ENCODE measurements around the gene NTM.

Gene NTM

DNA sequence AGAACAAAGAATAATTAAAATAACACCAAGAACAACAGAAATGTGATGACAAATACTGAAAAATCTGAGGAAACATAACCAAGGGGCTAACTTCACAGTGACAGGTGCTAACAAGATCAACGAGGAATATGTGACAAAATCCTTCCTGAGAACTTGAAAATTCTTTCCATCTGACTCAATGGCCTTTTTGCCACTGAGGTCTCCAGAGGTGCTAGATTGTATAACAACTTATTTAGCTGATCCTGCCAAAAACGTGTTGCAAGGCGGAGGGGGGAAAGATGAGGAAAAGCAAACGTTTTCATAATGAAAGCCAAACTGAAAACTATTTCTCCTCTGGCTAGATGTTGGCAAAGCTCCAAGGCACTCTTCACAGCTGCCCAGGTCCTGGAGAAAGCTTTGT lies 364.5 kb downstream of the NTM start:
- Histone ChIP-seq H3K27me3 (ENCODE audit: control insufficient read depth, insufficient read depth, low read length) (peaks cover 15% of the 10 kb centered on the region), H3K36me3 (ENCODE audit: insufficient read depth, low read length) (no peaks in the 10 kb centered on the region), H3K4me3 (ENCODE audit: low read length) (no peak overlapping the region), H3K4me1 (ENCODE audit: control insufficient read depth, insufficient read depth, low read length) (no peaks in the 10 kb centered on the region), H3K9ac (ENCODE audit: low read depth, low read length) (no peak overlapping the region), H3K4me2 (ENCODE audit: low read length) (no peak overlapping the region), H3K9me3 (replicated peaks; ENCODE audit: low read length) (no peaks in the 10 kb centered on the region)

- no peak overlapping the region for H3K4me3 ChIP-seq (ENCODE audit: low read length)
- H3K27me3 ChIP-seq (ENCODE audit: control insufficient read depth, insufficient read depth, low read length), result peaks cover 5% of the 10 kb centered on the region
- H3K9me3 ChIP-seq (replicated peaks; ENCODE audit: low read length), result no peaks in the 10 kb centered on the region
- no peaks in the 10 kb centered on the region for H3K4me1 ChIP-seq (ENCODE audit: control insufficient read depth, insufficient read depth, low read length)
- no peaks in the 10 kb centered on the region for H3K36me3 ChIP-seq (ENCODE audit: insufficient read depth, low read length)
- no peak overlapping the region for H3K4me2 ChIP-seq (ENCODE audit: low read length)
- H3K9ac ChIP-seq (ENCODE audit: low read depth, low read length), result no peak overlapping the region
Measured at GRCh38 chr11:131737357-131737756, 366.9 kb downstream of the NTM start.

DNA sequence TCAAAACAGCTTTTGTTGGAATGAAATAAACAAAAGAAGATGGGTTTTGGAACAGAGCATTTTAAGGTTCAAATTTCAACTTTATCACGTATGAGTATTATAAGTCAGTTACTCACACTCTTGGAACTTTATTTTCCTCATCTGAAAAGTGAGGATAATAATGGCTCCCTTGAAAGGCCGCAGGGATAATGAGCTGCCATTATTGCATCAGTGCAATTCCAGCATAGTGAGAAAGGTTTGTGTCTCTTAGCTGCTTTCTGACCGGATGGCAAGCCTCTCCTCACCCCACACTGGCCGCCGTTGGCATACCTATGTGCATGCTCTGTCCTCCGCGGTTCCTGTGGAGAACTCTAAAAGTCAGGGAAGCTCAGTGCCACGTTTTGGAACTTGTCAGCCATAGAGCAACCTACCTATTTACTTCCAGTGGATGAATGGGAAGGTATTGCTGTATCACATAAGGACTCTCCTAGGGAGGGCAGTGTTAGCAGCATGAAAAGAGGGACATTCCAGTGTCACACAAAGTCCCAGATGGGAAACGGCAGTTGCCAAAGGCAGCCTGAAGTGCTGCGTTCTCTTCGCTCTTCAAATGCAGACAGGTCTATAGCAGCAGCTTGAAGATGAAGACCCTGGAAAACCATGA lies 368.9 kb downstream of the NTM start:
- Histone ChIP-seq H3K27me3 (ENCODE audit: control insufficient read depth, insufficient read depth, low read length) (peaks cover 3% of the 10 kb centered on the region), H3K4me1 (ENCODE audit: control insufficient read depth, insufficient read depth, low read length) (no peaks in the 10 kb centered on the region), H3K9me3 (replicated peaks; ENCODE audit: low read length) (no peaks in the 10 kb centered on the region), H3K4me3 (ENCODE audit: low read length) (no peak overlapping the region), H3K36me3 (ENCODE audit: insufficient read depth, low read length) (no peaks in the 10 kb centered on the region), H3K9ac (ENCODE audit: low read depth, low read length) (no peak overlapping the region), H3K4me2 (ENCODE audit: low read length) (no peak overlapping the region)

DNA sequence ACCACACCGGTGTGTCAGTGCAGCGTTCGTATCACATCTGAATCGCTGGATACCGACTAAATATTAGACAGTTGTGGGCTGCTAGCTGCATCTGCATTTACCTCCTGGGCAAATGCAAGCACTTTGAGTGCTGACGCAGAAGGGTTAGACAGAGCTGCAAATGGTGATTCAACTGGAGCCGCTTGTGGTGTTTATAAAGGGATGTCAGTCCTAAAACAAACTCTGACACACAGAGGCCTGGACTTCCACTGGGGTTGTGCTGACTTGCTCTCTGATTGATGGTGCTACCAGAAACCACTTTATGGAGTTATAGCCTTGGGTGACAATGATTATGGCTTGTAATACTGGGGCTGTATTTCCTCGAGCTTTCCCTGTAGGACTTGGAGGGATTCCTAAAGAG lies 374.4 kb downstream of the NTM start:
- H3K36me3 ChIP-seq (ENCODE audit: insufficient read depth, low read length), result no peaks in the 10 kb centered on the region
- no peaks in the 10 kb centered on the region for H3K9me3 ChIP-seq (replicated peaks; ENCODE audit: low read length)
- no peaks in the 10 kb centered on the region for H3K27me3 ChIP-seq (ENCODE audit: control insufficient read depth, insufficient read depth, low read length)
- peak overlapping the region; percentile 6 for H3K9ac ChIP-seq (ENCODE audit: low read depth, low read length)
- H3K4me2 ChIP-seq (ENCODE audit: low read length), result peak overlapping the region; percentile 21
- peaks cover 36% of the 10 kb centered on the region for H3K4me1 ChIP-seq (ENCODE audit: control insufficient read depth, insufficient read depth, low read length)
- no peak overlapping the region for H3K4me3 ChIP-seq (ENCODE audit: low read length)

- H3K9ac ChIP-seq (ENCODE audit: low read depth, low read length), result peak overlapping the region; percentile 9
- peaks cover 42% of the 10 kb centered on the region for H3K4me1 ChIP-seq (ENCODE audit: control insufficient read depth, insufficient read depth, low read length)
- H3K36me3 ChIP-seq (ENCODE audit: insufficient read depth, low read length), result no peaks in the 10 kb centered on the region
Measured at GRCh38 chr11:131745405-131745804, 375.0 kb downstream of the NTM start.

GRCh38 chr11:131746201-131746600 lies 375.8 kb downstream of the NTM start:
- H3K27me3 ChIP-seq (ENCODE audit: control insufficient read depth, insufficient read depth, low read length), result no peaks in the 10 kb centered on the region
- no peak overlapping the region for H3K9ac ChIP-seq (ENCODE audit: low read depth, low read length)
- no peaks in the 10 kb centered on the region for H3K36me3 ChIP-seq (ENCODE audit: insufficient read depth, low read length)
- H3K4me3 ChIP-seq (ENCODE audit: low read length), result no peak overlapping the region
- no peak overlapping the region for H3K4me2 ChIP-seq (ENCODE audit: low read length)
- H3K4me1 ChIP-seq (ENCODE audit: control insufficient read depth, insufficient read depth, low read length), result peaks cover 44% of the 10 kb centered on the region
- H3K9me3 ChIP-seq (replicated peaks; ENCODE audit: low read length), result no peaks in the 10 kb centered on the region

More at GRCh38 chr11:131745405-131745804, 375.0 kb downstream of the NTM start:
- H3K4me3 ChIP-seq (ENCODE audit: low read length), result no peak overlapping the region
- peak overlapping the region; percentile 21 for H3K4me2 ChIP-seq (ENCODE audit: low read length)
- H3K27me3 ChIP-seq (ENCODE audit: control insufficient read depth, insufficient read depth, low read length), result no peaks in the 10 kb centered on the region
- no peaks in the 10 kb centered on the region for H3K9me3 ChIP-seq (replicated peaks; ENCODE audit: low read length)

GRCh38 chr11:131748151-131749050 lies 378.0 kb downstream of the NTM start:
- Histone ChIP-seq H3K9me3 (replicated peaks; ENCODE audit: low read length) (no peaks in the 10 kb centered on the region), H3K9ac (ENCODE audit: low read depth, low read length) (peak overlapping the region; percentile 78), H3K4me2 (ENCODE audit: low read length) (peak overlapping the region; percentile 69), H3K27me3 (ENCODE audit: control insufficient read depth, insufficient read depth, low read length) (no peaks in the 10 kb centered on the region), H3K36me3 (ENCODE audit: insufficient read depth, low read length) (no peaks in the 10 kb centered on the region), H3K4me1 (ENCODE audit: control insufficient read depth, insufficient read depth, low read length) (peaks cover 44% of the 10 kb centered on the region), H3K4me3 (ENCODE audit: low read length) (peak overlapping the region; percentile 20)

- Histone ChIP-seq H3K36me3 (ENCODE audit: insufficient read depth, low read length) (no peaks in the 10 kb centered on the region), H3K9me3 (replicated peaks; ENCODE audit: low read length) (no peaks in the 10 kb centered on the region), H3K27me3 (ENCODE audit: control insufficient read depth, insufficient read depth, low read length) (no peaks in the 10 kb centered on the region), H3K4me1 (ENCODE audit: control insufficient read depth, insufficient read depth, low read length) (peaks cover 44% of the 10 kb centered on the region), H3K4me2 (ENCODE audit: low read length) (peak overlapping the region; percentile 69), H3K9ac (ENCODE audit: low read depth, low read length) (peak overlapping the region; percentile 78), H3K4me3 (ENCODE audit: low read length) (no peak overlapping the region)
Measured at GRCh38 chr11:131749101-131749500, 378.7 kb downstream of the NTM start.

GRCh38 chr11:131750152-131750551 lies 379.7 kb downstream of the NTM start:
- Histone ChIP-seq H3K4me3 (ENCODE audit: low read length) (no peak overlapping the region), H3K4me1 (ENCODE audit: control insufficient read depth, insufficient read depth, low read length) (peaks cover 44% of the 10 kb centered on the region), H3K9ac (ENCODE audit: low read depth, low read length) (peak overlapping the region; percentile 65), H3K9me3 (replicated peaks; ENCODE audit: low read length) (no peaks in the 10 kb centered on the region), H3K36me3 (ENCODE audit: insufficient read depth, low read length) (no peaks in the 10 kb centered on the region), H3K4me2 (ENCODE audit: low read length) (no peak overlapping the region), H3K27me3 (ENCODE audit: control insufficient read depth, insufficient read depth, low read length) (no peaks in the 10 kb centered on the region)

DNA sequence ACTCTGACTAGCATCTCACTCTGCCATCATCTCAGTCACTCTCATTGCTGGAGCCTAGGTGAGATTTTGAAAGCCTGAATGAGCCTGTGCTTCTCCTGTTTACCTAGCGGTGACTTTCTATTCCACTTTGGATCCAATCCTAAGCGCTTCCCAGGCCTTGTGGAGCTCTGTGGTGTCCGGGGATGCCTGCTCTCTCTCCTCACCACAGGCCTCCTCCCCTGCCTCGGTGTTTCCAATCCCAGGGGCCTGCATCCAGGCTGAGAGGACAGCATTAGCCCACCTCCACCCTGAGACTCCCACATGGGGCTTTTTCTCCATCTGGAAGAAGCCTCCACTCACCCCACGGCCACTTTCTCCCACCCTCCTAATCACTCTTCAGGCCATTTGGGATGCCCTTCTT lies 380.3 kb downstream of the NTM start:
- Histone ChIP-seq H3K36me3 (ENCODE audit: insufficient read depth, low read length) (no peaks in the 10 kb centered on the region), H3K4me1 (ENCODE audit: control insufficient read depth, insufficient read depth, low read length) (peaks cover 43% of the 10 kb centered on the region), H3K27me3 (ENCODE audit: control insufficient read depth, insufficient read depth, low read length) (no peaks in the 10 kb centered on the region)

DNA sequence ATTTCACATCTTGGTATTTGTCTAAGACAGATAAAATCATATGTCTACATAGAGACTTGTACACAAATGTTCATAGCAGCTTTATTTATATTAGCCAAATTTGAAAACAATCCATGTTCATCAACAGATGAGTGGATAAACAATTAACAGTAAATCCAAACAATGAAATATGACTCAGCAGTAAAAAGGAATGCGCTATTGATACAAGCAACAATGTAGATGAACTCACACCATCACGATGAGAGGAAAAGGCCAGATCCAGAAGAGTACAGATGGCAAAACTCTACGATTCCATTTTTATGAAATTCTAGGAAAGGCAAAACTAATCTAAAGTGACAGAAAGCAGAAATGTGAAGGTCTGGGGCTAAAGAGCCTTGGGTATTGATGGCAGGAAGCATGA lies 384.3 kb downstream of the NTM start:
- Histone ChIP-seq H3K4me1 (ENCODE audit: control insufficient read depth, insufficient read depth, low read length) (peaks cover 50% of the 10 kb centered on the region), H3K36me3 (ENCODE audit: insufficient read depth, low read length) (no peaks in the 10 kb centered on the region), H3K9me3 (replicated peaks; ENCODE audit: low read length) (no peaks in the 10 kb centered on the region), H3K9ac (ENCODE audit: low read depth, low read length) (no peak overlapping the region), H3K27me3 (ENCODE audit: control insufficient read depth, insufficient read depth, low read length) (no peaks in the 10 kb centered on the region), H3K4me3 (ENCODE audit: low read length) (no peak overlapping the region), H3K4me2 (ENCODE audit: low read length) (no peak overlapping the region)

More for the DNA sequence above, 380.3 kb downstream of the NTM start:
- Histone ChIP-seq H3K4me3 (ENCODE audit: low read length) (no peak overlapping the region), H3K4me2 (ENCODE audit: low read length) (no peak overlapping the region), H3K9me3 (replicated peaks; ENCODE audit: low read length) (no peaks in the 10 kb centered on the region), H3K9ac (ENCODE audit: low read depth, low read length) (no peak overlapping the region)
